Measurements from ENCODE around the gene SPDYE4.

- TF ChIP-seq CTCF (IDR thresholded peaks at IDR 0.05), result no peak
- no peak for TF ChIP-seq POLR2A (IDR thresholded peaks at IDR 0.05)
These were observed 28.9 kb downstream of the SPDYE4 start for GRCh38 chr17:8729421-8729820.
